ENCODE measurements around the gene FBXO46. TPM values are rescaled to one million over a fixed set of nuclear protein-coding genes. Genes with fewer than 3 reads are reported as not detected.

Gene FBXO46
- total and polyA plus RNA-seq, 2 of the 13 experiments (the other 11 are each of a cell fraction or from before 2014, with no cell fraction given): 6.2 to 6.4 TPM

GRCh38 chr19:45768655-45768983 lies 37.9 kb upstream of the FBXO46 start (continued):
- peak; percentile 81 for TF ChIP-seq REL (CRISPR knock-in tag; conservative IDR thresholded peaks at IDR 0.05)

GRCh38 chr19:45767881-45768654 lies 37.4 kb upstream of the FBXO46 start:
- H2AFZ ChIP-seq (ENCODE audit: low read length): no peak overlapping the region
- peak; percentile 41 for DNase-seq (ENCODE audit: low spot score)
- H3K4me2 ChIP-seq (ENCODE audit: low read depth, low read length): peak overlapping the region; percentile 93
- ChIA-PET CTCF (ENCODE audit: low intra/inter-chr PET ratio, low total read pairs) (no interaction called here), POLR2A (interaction anchor here (1.0 to 4.7 kb wide), 19 partner anchors 9 to 184 kb away, joined by 3 to 94 read pairs (median 7); partner anchors contain the start of genes DMWD, FBXO46, FOXA3 and MYPOP)
- H3K9ac ChIP-seq (ENCODE audit: insufficient read depth, low read depth, low read length): peak overlapping the region; percentile 91
- H3K4me1 ChIP-seq (ENCODE audit: insufficient read depth, low read length): peaks cover 16% of the 10 kb centered on the region
- peak overlapping the region; percentile 91 for H3K27ac ChIP-seq (ENCODE audit: extremely low read length, insufficient read depth, low read length)
- no peaks in the 10 kb centered on the region for H3K36me3 ChIP-seq (replicated peaks in 1 of 2; ENCODE audit: control insufficient read depth in 1 of 2, insufficient read depth in 2 of 2, low read length in 2 of 2)
- no peak for FAIRE-seq
- H3K27me3 ChIP-seq (ENCODE audit: control insufficient read depth in 1 of 2, insufficient read depth in 2 of 2, low read length in 2 of 2): peaks cover 1 to 2% of the 10 kb centered on the region in 2 experiments; a peak in 2 of 5 replicates
- H4K20me1 ChIP-seq (ENCODE audit: insufficient read depth, low read length): no peaks in the 10 kb centered on the region
- BruUV-seq (replicated peaks): TSS peak; percentile 47
- peaks cover 3% of the 10 kb centered on the region for H3K79me2 ChIP-seq (ENCODE audit: insufficient read depth, low read length)
- intact Hi-C loops (cut with micrococcal nuclease; ENCODE audit: unreplicated experiment): loop anchor here (2.0 to 5.0 kb wide), 2 partner anchors 36 to 75 kb away; partner anchors contain the start of genes FBXO46, MEIOSIN and QPCTL
- no peaks in the 10 kb centered on the region for H3K9me3 ChIP-seq (ENCODE audit: low read length)
- no peak; the same call in 1 of the 3 replicates for ATAC-seq
- in situ Hi-C loops (cut with HindIII; ENCODE audit: extremely low pct_ligation_motif_present, low pct_unique_long_range_greater_than_20kb): no loop called here
- WGBS (ENCODE audit: low lambda C conversion rate): no CpG with 5 or more reads among the region's 102 CpGs
- peak overlapping the region; percentile 75 to 87 (median 76) for H3K4me3 ChIP-seq (replicated peaks in 1 of 3; ENCODE audit: insufficient read depth in 1 of 3, low read depth in 2 of 3, low read length in 3 of 3)
- TF ChIP-seq ZNF207 (IDR thresholded peaks at IDR 0.05; ENCODE audit: borderline replicate concordance) (no peak), ZNF512 (CRISPR knock-in tag; IDR thresholded peaks at IDR 0.05) (no peak), SNRNP70 (IDR thresholded peaks at IDR 0.05; ENCODE audit: low read depth, low read length) (no peak), ZNF577 (CRISPR knock-in tag; IDR thresholded peaks at IDR 0.05; ENCODE audit: borderline replicate concordance, low read depth) (no peak), ZNF431 (CRISPR knock-in tag; IDR thresholded peaks at IDR 0.05; ENCODE audit: borderline replicate concordance, low read depth) (no peak), ZNF136 (CRISPR knock-in tag; IDR thresholded peaks at IDR 0.05; ENCODE audit: low read depth) (no peak), NFE2L2 (IDR thresholded peaks at IDR 0.05; ENCODE audit: low read length) (no peak), SP140L (CRISPR knock-in tag; IDR thresholded peaks at IDR 0.05; ENCODE audit: borderline replicate concordance) (no peak), RBM39 (IDR thresholded peaks at IDR 0.05; ENCODE audit: low read depth, low read length, poor library complexity, severe bottlenecking) (peak; percentile 51), IRF9 (CRISPR knock-in tag; IDR thresholded peaks at IDR 0.05; ENCODE audit: borderline replicate concordance) (no peak), GATA4 (IDR thresholded peaks at IDR 0.05; ENCODE audit: borderline replicate concordance, low read depth) (no peak), ZNF337 (CRISPR knock-in tag; IDR thresholded peaks at IDR 0.05; ENCODE audit: borderline replicate concordance, low read depth) (no peak), ZBTB37 (CRISPR knock-in tag; IDR thresholded peaks at IDR 0.05) (no peak), ZNF547 (CRISPR knock-in tag; IDR thresholded peaks at IDR 0.05) (0 out of 2 replicates have a peak, but pooled peaks have one; percentile 51), NAIF1 (CRISPR knock-in tag; IDR thresholded peaks at IDR 0.05; ENCODE audit: borderline replicate concordance) (no peak; the same call in 1 of the 2 replicates), TOE1 (CRISPR knock-in tag; IDR thresholded peaks at IDR 0.05) (no peak), NCOR1 (IDR thresholded peaks at IDR 0.05; ENCODE audit: borderline replicate concordance, low read length) (no peak)
